Measurements from ENCODE around the gene NT5C1A.

GRCh38 chr1:39704757-39705156 is 32.9 kb upstream of the NT5C1A start:
- no peak for TF ChIP-seq CTCF (IDR thresholded peaks at IDR 0.05)
- no peak for TF ChIP-seq PHF8 (IDR thresholded peaks at IDR 0.05; ENCODE audit: borderline replicate concordance, low read depth)
- TF ChIP-seq POLR2A (IDR thresholded peaks at IDR 0.05; ENCODE audit: low read length) = no peak
- TF ChIP-seq CBX8 (IDR thresholded peaks at IDR 0.05) = no peak
- TF ChIP-seq HOXA7 (CRISPR knock-in tag; IDR thresholded peaks at IDR 0.05) = no peak
- TF ChIP-seq RAD21 (conservative IDR thresholded peaks at IDR 0.05 in 1 of 2, IDR thresholded peaks at IDR 0.05 in 1 of 2) = no peak
- TF ChIP-seq REST (IDR thresholded peaks at IDR 0.05) = no peak
- no peak for TF ChIP-seq EP300 (IDR thresholded peaks at IDR 0.05)
